Limb (tissue), 2 donors: ENCODE data around the gene COL13A1.

ENCODE experiments used
- DNase-seq, 2 donors: peaks; one replicate each; pipeline ENCODE4 v3.0.0-alpha.2; 2016; ENCODE audit errors: extremely low spot score in 2 of 2

Gene COL13A1

GRCh38 chr10:69906425-69906824 lies 104.7 kb downstream of the COL13A1 start:
- DNase-seq = no peak

- no peak for DNase-seq
Measured at GRCh38 chr10:69907517-69907916, 105.8 kb downstream of the COL13A1 start.

DNA sequence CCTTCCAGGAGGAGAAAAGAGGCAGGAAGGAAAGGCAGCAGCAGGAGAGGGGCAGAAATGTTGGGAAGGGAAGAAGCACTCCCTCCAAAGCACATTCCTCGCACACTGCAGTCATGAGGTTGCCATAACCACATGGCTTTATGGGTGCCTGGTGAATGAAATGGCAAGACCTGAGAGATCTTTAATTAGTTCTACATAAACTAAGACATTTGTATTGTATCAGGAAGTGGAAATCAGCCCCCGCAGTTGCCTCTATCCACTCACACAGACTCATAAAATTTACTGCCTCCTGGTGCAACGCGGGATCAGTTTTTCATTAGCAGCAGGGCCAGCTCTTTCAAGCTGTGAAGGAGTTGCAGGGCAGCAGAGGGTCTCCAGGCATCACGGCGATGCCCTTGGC lies 106.4 kb downstream of the COL13A1 start:
- no peak for DNase-seq

DNA sequence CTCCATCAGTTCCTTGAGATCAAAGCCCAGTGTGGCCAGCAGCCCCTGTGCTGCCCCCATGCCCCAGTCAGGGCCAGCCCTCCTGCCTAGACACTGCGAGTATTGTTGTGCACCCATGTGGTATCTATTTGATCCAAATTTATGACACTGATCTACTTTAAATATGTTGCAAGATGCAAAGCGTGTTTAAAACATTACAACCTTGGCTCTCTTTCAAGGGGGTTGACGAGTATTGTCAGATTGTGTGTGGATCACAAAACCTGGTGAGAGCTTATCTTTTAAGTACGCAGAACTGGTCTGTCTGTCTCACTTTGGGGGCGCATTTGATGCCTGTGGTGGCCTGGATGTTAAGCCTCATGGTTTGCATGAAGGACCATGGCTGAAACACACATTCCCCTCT lies 108.9 kb downstream of the COL13A1 start:
- DNase-seq = no peak

- no peak for DNase-seq
Measured at GRCh38 chr10:69911613-69912528, 110.2 kb downstream of the COL13A1 start.

- no peak for DNase-seq
Measured at GRCh38 chr10:69912589-69912988, 110.9 kb downstream of the COL13A1 start.

DNA sequence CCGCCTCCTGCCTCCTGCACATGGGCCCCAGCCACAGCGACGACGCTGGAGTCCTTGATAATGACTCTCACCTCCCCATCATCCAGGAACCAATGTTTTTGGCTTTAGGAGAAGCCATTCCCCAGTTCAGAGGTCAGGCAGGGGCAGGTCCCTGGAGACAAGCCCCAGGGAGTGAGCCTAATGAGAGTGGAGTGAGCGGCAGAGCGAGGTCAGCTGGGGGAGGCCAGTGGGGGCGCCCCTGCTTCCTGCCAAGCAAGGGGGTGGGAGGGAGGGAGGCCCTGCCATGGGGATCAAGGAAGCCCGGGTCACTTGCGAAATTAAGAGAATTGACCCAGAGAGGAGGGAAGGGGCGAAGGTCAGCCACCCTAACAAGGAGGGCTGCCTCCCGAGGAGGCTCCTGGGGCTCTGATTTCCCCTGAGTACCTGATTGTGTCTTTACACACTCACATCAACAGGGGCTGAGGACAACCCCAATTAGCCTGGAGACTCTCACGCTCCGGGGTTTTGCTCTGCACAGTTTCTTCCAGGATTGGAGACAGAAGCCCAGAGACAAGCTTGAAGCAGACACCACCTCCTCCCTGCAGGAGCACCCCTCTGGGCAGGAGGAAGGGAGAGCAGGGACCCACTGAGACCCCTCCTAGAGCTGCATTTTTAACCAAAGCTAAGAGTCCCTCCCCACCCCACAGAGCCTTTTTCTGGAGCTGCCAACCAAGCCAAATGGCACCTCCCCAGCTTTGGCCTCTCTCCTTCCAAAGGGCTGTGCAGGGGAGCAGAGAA lies 112.1 kb downstream of the COL13A1 start:
- no peak for DNase-seq

DNA sequence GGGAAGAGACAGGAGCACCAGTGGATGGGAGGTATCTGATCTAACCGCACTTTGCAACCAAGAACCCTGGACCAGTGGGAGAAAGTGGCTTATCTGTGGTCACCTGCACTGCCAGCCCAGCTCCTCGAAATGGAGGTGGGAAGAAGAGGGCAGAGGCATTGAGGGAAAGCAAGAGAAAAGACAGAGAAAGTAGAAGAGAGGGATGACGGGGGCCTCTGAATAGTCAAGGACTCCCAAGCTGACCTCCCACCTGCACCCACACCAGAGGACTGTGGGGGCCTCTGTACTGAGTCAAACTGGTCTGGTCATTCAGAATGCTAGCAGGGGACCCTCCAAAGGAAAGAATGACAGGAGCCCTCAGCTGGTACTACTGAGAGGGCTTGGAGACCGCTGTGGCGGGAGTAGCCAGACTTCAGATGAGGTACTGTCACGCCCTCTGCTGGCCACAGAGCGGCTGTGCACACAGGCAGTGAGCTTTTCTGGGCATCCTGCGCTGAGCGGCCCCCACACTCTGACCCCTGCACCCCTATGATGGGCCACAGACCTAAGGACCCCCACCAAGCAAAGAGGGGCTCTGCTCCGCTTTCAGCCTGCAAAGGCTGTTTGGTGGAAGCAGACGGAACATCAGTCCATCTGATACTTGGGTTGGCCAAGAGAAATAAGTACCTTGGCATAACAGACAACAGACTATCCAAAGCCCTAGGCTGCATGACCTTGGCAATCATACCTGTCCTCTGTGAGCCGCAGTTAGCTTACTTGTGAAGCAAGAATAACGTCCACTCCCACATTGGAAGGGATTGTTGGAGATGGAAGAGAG lies 112.9 kb downstream of the COL13A1 start:
- peak; percentile 73 to 88 for DNase-seq

- no peak for DNase-seq
Measured at GRCh38 chr10:69915215-69915560, 113.5 kb downstream of the COL13A1 start.

GRCh38 chr10:69916118-69916517 lies 114.4 kb downstream of the COL13A1 start:
- no peak for DNase-seq

DNA sequence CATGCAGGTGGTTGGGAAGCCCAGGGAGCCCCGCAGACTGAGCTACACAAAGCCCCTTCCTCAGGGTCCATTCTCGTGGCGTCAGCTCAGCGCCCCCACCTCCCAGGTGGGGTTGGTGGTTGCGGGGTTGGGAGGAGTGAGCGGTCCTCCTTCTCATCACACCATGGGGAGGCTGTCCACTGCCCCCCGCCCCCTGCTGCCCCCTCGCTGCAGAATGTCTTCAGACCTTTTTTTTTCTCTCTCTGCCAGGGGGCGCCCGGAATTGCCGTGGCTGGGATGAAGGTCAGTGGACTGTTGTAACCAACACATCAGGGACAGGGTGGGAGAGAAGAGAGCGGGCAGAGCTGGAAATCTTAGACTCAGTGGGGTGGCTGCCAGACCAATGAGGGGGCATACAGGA lies 116.3 kb downstream of the COL13A1 start:
- DNase-seq = no peak

DNA sequence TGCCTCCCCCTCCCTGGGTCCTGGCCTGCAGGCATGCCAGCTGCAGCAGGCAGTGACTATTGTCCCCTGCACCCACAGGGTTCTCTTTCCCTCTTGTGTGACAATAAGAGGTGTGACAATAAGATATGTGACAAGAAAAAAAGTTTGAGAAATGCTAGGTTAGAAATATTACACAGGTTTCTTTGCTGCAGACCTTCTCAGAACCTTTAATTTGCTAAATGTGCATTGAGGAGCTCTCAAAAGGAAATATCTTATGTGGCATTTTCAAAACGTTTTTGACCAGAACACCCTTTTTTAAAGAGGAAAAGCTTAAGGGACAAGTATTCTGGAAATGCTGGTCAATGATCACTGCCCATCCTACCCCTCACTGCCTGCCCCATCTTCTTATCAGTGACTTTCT lies 117.5 kb downstream of the COL13A1 start:
- no peak for DNase-seq

- DNase-seq = no peak
Measured at GRCh38 chr10:69925111-69925510, 123.4 kb downstream of the COL13A1 start.

DNA sequence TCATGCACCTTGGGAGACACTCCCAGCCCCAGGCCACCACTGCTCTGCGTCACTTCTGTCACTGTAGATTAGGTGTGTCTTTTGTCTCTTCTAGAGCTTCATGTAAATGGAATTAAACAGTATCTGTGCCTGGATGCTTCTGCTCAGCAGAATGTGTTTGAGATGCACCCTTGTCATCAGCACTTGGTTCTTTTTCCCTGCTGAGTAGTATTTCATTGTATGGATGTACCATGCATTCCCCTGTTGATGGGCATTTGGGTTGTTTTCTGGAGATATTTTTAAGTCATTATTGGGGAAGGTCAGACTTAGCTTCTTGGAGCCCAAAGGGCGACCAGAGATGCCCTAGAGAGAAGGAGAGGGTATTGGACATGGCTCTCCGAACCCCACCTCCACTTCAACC lies 126.6 kb downstream of the COL13A1 start:
- no peak for DNase-seq

GRCh38 chr10:69929575-69929974 lies 127.9 kb downstream of the COL13A1 start:
- DNase-seq = no peak

- no peak for DNase-seq
Measured at GRCh38 chr10:69934768-69935167, 133.1 kb downstream of the COL13A1 start.

DNA sequence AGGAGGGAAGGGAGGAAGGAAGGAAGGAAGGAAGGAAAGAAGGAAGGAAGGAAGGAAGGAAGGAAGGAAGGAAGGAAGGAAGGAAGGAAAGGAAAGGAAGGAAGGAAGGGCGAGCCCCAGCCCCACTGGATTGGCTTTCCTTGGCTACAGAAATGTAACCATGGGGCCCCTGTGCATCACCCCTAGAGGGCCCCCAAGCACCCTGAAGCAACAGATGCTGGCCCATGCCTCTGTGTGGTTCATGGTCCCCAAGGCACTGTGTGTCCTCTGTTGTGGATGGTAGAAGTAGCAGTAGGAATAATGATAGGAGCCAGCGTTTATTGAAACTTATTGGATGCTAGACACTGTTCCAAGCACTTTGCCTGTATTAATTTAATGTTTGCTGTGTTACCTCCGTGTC lies 134.4 kb downstream of the COL13A1 start:
- DNase-seq = no peak

DNA sequence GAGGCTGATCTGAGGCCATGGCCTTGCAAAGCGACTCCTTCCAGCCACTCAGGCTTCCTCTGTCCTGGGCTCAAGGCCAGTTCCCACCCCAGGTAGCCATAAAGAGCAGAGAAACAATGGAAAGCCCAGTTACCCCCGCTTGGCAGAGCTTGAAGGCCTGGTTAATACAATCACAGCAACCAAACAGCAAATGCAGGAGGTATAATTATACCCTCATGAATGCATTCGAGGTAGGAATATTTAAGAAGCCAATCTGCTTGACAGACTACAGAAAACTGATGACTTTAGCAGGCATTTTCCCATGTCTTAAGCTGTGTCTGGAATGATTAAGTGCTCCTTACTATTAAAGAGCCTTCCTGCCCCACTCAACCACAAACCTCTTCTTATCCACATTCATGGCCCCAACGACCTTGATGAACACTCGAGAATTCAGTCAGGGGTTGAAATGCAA lies 136.9 kb downstream of the COL13A1 start:
- no peak for DNase-seq

DNA sequence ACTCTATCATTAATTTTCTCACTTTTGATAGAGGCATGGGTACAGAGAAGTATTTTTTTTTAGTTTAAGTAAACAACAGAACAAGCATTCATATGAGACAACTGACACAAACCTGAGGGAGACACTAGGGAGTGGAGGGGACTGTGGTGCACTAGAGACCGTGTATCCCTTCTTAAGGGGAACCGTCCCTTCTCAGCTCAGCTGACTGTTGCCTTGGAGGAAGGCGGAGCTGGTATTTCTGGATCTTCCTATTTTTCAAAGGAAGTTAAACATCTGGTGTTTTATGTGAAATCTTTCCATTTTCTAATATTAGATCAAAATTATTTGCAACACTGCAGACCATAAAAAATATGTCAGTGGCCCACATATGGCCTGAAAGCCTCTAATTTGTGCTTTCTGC lies 137.4 kb downstream of the COL13A1 start:
- no peak for DNase-seq

DNA sequence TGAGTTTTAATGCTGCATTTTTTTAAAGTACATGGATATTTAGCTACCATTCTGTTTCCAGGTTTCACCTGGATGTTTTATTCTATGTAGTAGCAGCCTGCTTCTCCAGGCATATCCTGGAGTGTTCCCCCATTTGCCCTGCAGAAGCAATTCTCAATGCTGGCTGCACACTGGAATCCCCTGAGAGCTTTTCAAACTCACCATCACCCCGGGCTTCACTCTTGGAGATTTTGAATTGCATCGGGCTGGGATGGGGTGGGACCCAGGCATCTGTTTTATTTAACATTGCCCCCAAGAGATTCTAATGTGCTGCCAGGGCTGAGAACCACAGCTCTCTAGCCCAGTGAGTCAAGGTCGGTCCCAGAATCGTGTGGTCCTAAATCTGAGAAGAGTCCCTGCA lies 137.8 kb downstream of the COL13A1 start:
- DNase-seq = no peak

DNA sequence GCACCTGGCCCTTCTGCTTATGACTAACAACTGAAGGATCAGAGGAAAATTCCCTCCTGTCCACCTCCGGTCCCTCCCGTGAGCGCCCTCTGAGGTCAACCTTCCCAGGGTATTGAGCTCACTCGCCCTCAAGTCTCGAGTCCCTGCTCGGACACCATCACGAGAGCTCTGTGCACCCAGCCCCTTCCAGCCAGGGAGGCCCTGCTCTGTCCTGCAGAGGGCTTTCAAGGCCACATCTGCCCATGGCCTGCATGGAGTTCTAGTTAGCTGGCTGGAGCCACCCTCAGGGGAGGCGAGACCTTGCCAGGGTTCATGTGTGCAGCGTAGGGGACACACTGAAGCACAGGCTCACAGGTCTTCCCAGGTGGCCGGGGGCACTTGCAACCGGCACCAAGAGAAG lies 140.0 kb downstream of the COL13A1 start:
- no peak for DNase-seq

- DNase-seq = no peak
Measured at GRCh38 chr10:69943292-69943820, 141.7 kb downstream of the COL13A1 start.
